Activated naive CD8-positive, alpha-beta T cell treated with anti-CD3 and anti-CD28 coated beads, Interleukin-2, amount 50 U/mL, for 16 hours (primary cell): ENCODE results near the gene DISP1.
"Not testable (repeated sequence)": the region's sequence is repeated elsewhere in the genome, so short reads cannot be mapped to it uniquely, and the experiment has no call there.

Experiments used
- DNase-seq: peaks from one replicate; pipeline ENCODE4 v3.0.0-alpha.2; 2020; ENCODE audit warnings: low read depth, low spot score

The DISP1 gene

GRCh38 chr1:222798116-222798515 is 16.7 kb upstream of the DISP1 start:
- no peak for DNase-seq

- DNase-seq = no peak
Observed at GRCh38 chr1:222798975-222799374, 15.9 kb upstream of the DISP1 start.

GRCh38 chr1:222801067-222801466 is 13.8 kb upstream of the DISP1 start:
- DNase-seq = no peak

- no peak for DNase-seq
Observed at GRCh38 chr1:222811671-222812070, 3.2 kb upstream of the DISP1 start.

GRCh38 chr1:222813866-222814535 is 838 bp upstream of the DISP1 start:
- DNase-seq = no peak

GRCh38 chr1:222815440-222815765 is 564 bp downstream of the DISP1 start:
- no peak for DNase-seq

GRCh38 chr1:222817529-222817928 is 2.7 kb downstream of the DISP1 start:
- no peak for DNase-seq

GRCh38 chr1:222818171-222818570 is 3.3 kb downstream of the DISP1 start:
- DNase-seq = no peak

GRCh38 chr1:222820171-222820712 is 5.4 kb downstream of the DISP1 start:
- DNase-seq = no peak

GRCh38 chr1:222821239-222821638 is 6.4 kb downstream of the DISP1 start:
- no peak for DNase-seq

- no peak for DNase-seq
Observed at GRCh38 chr1:222823695-222824094, 8.9 kb downstream of the DISP1 start.

- DNase-seq = no peak
Observed at GRCh38 chr1:222824641-222825040, 9.8 kb downstream of the DISP1 start.

GRCh38 chr1:222828939-222829338 is 14.1 kb downstream of the DISP1 start:
- DNase-seq = no peak

- no peak for DNase-seq
Observed at GRCh38 chr1:222829868-222830267, 15.0 kb downstream of the DISP1 start.

GRCh38 chr1:222833356-222833876 is 18.6 kb downstream of the DISP1 start:
- no peak for DNase-seq

- no peak for DNase-seq
Observed at GRCh38 chr1:222843469-222844410, 28.9 kb downstream of the DISP1 start.

GRCh38 chr1:222844411-222844779 is 29.6 kb downstream of the DISP1 start:
- DNase-seq = no peak

- no peak for DNase-seq
Observed at GRCh38 chr1:222845763-222846162, 30.9 kb downstream of the DISP1 start.

GRCh38 chr1:222850550-222850949 is 35.7 kb downstream of the DISP1 start:
- DNase-seq = not testable (repeated sequence)

GRCh38 chr1:222852326-222852725 is 37.5 kb downstream of the DISP1 start:
- DNase-seq = no peak

GRCh38 chr1:222861062-222861461 is 46.2 kb downstream of the DISP1 start:
- no peak for DNase-seq
